AG09309 (cell line): ENCODE results near the gene OSMR.

Experiments used
- DNase-seq: peaks from one replicate; pipeline ENCODE4 v3.0.0-alpha.2; 2010; ENCODE audit warnings: low read depth
- H3K4me3 ChIP-seq: 2 replicates; pipeline ENCODE4 v1.5.1; 2011; ENCODE audit warnings: mild to moderate bottlenecking, low read depth, low read length, moderate library complexity; ENCODE audit not compliant: control insufficient read depth
- TF ChIP-seq, protein P1 (sequence below): IDR thresholded peaks from 2 replicates; pipeline ENCODE4 v1.5.1; 2011; ENCODE audit warnings: mild to moderate bottlenecking, low read depth, low read length, inconsistent platforms; ENCODE audit not compliant: insufficient read depth, control insufficient read depth; ENCODE audit errors: missing control alignments

The OSMR gene

DNA sequence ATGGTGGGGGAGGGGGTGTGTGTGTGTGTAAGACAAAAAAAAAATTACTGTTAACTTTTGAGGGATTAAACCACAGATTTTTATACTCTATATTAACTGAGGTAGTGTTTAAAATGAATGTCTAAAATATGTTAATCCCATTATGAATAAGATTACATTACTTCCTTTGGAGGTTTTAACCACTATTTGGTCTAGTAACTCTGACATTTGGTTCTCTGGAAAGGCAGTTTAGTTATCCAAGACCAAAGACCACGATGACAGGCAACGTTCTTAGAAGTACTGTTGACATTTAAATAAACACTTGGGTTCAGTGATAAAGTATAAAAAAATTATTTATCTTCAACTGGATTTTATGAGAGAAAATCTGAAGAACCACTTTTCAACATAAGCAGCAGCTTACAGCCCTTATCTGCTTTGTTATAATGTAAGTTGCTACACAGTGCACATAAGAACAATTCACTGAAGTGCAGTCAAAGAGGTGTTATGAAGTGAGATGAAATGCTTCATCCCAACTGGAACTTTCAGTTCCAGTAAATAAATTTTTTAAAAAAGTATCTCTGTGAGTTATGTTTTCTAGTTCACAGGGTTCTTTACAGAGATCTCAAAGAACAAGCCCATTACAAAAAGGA is 94.5 kb downstream of the OSMR start:
- no peak overlapping the region for H3K4me3 ChIP-seq
- TF ChIP-seq, protein P1, sequence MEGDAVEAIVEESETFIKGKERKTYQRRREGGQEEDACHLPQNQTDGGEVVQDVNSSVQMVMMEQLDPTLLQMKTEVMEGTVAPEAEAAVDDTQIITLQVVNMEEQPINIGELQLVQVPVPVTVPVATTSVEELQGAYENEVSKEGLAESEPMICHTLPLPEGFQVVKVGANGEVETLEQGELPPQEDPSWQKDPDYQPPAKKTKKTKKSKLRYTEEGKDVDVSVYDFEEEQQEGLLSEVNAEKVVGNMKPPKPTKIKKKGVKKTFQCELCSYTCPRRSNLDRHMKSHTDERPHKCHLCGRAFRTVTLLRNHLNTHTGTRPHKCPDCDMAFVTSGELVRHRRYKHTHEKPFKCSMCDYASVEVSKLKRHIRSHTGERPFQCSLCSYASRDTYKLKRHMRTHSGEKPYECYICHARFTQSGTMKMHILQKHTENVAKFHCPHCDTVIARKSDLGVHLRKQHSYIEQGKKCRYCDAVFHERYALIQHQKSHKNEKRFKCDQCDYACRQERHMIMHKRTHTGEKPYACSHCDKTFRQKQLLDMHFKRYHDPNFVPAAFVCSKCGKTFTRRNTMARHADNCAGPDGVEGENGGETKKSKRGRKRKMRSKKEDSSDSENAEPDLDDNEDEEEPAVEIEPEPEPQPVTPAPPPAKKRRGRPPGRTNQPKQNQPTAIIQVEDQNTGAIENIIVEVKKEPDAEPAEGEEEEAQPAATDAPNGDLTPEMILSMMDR = no peak
- no peak for DNase-seq

GRCh38 chr5:38941912-38942311 is 96.1 kb downstream of the OSMR start:
- H3K4me3 ChIP-seq = no peak overlapping the region
- no peak for DNase-seq
- TF ChIP-seq, protein P1 = no peak

DNA sequence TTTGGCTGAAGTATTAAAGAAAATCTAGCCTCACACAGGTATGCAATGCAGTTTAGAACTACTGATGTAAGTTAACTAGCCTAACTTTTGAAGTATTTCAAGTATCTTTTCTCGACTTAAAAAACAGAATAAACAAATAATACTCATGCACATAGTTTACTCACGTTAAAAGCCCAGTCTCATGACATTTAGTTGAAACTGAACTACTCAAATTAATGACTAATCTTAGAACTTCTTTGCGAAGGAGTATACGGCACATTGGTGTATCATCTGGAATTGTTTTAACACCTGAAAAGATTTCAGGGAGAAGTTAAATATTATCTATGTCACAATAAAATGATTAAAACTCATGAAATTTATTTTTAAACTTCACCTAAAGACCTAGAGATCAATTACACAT is 98.5 kb downstream of the OSMR start:
- no peak for DNase-seq
- H3K4me3 ChIP-seq = no peak overlapping the region
- TF ChIP-seq, protein P1 = no peak

GRCh38 chr5:38948501-38948900 is 102.7 kb downstream of the OSMR start:
- no peak overlapping the region for H3K4me3 ChIP-seq
- TF ChIP-seq, protein P1 = no peak
- DNase-seq = no peak

- no peak for DNase-seq
- TF ChIP-seq, protein P1 = no peak
- H3K4me3 ChIP-seq = no peak overlapping the region
These were observed 107.7 kb downstream of the OSMR start for GRCh38 chr5:38953426-38954012.

GRCh38 chr5:38961691-38962090 is 115.9 kb downstream of the OSMR start:
- TF ChIP-seq, protein P1 = no peak
- no peak for DNase-seq

DNA sequence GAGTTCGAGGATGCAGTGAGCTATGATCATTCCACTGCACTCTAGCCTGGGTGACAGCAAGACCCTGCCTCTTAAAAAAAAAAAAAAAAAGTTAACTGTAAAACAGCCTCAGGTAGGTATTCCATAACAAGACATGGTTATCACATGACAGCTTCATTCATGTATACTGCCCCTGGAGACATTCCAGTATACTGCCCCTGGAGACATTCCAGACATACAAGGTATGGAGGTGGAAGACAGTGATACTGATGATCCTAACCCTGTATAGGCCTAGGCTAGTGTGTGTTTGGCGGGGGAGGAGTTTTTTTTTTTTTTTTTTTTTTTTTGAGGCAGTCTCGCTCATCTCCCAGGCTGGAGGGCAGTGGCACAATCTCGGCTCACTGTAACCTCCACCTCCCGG is 122.9 kb downstream of the OSMR start:
- TF ChIP-seq, protein P1 = no peak
- DNase-seq = no peak
- no peak overlapping the region for H3K4me3 ChIP-seq

More at GRCh38 chr5:38961691-38962090, 115.9 kb downstream of the OSMR start:
- H3K4me3 ChIP-seq = no peak overlapping the region
